Muscle of back (tissue), 11 donors: ENCODE data around the gene ZFHX3. TPM values are rescaled to one million over a fixed set of nuclear protein-coding genes. Genes with fewer than 3 reads are reported as not detected.

Experiments
- DNase-seq, 3 donors: peaks; one replicate each; pipeline versions ENCODE4 v3.0.0 to v3.0.0-alpha.2; 2013
- polyA plus RNA-seq, 10 donors: library from polyadenylated mRNA; unstranded; fragments of 120-200 nt; gene quantifications; one replicate each; pipeline ENCODE4 v1.2.1, GENCODE V29; 2013; ENCODE audit not compliant: insufficient read length in 10 of 10

ZFHX3 gene
- polyA plus RNA-seq, 10 donors: 7.4 to 13.0 (median 11.1) TPM

DNA sequence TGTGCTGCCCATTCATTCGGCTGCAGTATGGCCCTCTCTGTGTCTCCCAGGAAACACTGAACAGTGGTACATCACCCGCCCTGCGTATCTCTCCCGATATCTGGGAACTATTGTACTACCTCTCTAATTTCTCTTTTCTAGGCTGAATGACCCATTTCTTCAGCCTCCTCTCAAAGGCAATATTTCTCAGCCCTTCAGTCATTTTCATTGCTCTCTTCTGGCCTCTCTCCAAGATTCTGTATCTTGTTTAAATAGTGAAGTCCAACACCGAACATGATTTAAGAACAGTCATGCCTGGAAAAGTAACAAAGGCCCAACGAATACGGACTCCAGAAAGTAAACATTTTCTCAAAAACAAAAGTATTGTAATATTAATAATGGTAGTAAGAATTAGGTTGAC lies 220.1 kb downstream of the ZFHX3 start:
- no peak for DNase-seq

DNA sequence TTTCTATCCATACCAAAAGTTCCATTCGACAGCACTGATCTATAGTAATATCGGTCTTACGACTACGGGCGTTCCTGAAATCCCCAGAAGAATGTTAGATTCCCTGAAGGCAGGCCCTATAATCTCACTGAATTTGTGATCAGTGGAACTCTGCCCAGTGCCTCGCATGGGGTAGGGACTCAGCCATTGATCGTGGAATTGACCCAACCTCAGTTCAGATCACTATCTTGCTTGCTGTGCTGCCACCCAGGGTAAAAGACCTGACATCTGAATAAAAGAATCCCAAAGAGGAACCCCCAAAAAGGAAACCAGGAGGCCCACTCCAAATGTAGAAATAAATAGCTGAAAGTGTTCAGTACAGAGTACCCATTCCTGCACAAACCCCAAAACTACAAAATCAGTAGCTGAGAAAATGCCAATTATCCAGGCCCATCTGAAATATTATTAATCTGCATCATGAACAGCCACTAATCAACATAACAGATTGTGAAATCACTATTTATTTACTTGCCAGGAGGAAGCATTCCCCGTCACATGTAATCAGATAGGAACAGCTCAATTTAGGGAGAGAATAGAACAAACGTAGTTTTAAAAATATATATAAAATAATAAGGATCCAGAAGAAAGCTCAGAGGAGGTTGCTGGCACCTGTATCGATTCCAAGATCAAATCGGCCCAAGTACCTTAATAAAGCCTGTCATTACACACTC lies 221.9 kb downstream of the ZFHX3 start:
- DNase-seq: no peak

DNA sequence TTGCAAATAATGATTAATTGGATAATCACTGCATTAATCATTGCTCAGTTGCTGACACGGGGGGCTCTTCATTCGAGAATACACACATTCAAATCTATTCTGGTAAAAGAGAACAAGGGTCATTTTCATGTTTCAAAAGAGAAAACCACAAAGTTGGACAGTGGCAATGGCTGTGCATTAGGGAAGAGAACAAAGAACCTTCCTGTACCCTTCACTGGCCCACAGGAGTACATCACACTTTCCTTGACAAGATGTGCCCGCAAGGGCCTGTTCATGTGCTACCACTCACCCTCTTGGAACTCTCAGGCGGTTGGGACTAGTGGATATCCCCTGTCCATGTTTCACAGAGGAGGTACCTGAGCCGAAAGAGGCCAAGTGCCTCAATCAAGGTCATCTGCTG lies 223.2 kb downstream of the ZFHX3 start:
- no peak for DNase-seq

DNA sequence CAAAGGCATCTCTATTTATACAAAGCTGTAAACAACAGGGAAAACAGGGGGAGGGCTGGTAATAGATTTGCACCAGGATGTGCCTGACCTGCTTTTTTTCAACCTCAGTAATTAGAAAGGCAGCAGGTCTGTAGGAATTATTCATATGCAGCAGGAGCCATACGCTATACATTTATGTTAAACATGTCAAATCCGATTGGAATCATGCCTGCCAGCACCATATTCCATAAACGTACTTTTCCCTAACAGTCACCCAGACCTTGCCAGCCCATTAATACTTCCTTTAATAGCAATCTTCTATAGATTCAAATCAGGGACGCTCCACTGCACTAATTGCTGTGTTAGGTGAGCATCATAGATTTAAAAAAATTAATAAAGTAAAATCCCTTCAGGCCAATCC lies 223.9 kb downstream of the ZFHX3 start:
- DNase-seq: no peak

DNA sequence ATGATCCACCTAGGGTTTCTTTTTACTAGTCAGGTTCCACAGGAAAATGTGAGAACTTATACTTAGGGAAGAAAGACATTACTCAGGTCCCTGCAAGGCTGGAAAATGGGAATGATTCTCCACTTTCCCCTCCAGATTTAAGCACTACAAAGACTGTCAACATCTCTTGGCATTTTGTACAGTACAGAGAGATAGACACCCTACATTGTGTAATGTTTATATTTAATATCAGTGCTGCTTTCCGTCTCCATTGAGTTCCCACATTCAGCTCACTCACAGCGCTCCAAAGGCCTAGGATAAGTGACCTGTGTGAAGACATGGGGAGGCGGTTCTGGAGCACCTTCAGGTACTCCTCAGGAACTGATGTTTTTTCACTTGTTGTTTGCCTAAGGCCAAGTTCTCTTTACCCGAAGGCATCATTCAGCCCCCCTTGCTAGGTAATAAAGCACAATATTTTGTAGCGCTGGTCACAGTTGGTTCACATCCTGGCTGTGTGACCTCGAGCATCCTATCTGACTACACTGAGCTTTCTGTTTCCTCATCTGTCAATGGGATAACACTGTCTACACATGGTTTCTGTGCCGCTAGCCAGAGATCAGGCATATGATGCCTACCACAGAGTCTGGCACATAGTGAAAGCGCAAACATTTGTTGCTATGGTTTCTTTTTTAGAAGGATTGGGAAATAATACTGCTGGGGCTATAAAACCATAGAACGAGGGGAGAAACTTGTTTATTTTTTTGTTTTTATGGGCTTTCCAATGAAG lies 226.6 kb downstream of the ZFHX3 start:
- DNase-seq: no peak

DNA sequence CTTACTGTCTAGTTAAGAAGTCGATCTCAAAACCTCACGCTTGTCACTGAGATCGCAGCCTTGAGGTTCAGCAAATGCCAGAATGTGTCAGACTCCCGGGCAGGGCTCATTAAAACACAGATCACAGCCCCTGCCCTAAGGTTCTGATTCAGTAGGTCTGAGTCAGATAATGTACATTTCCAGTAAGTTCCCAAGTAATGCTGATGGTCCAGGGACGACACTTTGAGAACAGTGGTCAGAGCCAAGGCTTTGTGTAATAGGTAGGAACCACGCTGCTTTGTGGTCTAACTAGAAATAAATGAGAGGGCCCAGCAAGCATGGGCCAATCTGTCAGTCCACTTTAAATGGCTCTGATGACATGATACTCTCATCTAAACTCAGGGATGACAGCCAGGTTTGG lies 228.6 kb downstream of the ZFHX3 start:
- peak in 1 of 3 donors; percentile 60 for DNase-seq

DNA sequence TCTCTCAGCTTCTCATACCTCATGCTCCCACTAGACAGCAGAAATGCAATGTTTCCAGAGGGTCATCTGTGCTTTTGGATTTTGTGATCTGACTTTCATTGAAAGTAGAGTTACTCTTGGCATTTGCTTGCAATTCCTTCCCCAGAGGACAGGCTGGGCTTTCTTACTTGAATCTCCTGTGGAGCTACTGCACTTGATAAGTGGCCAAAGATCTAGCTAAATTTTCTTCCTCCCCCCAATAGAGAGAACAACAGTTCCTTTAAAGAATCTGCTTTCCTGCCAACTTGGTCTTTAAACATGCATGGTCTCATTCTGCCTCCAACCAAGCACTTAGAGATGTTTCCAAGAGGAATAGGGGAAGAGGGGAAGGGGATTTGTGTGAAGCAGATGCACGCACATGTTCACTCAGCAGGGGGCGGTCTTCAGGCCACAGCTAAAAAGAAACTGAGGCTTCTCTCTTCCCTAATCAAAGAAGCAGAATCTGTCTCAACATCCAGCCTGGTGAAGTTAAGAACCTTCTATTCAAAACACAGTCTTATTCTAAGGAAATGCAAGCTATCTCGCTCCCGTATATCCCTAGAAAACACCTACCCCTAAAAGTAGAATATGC lies 229.6 kb downstream of the ZFHX3 start:
- DNase-seq: peak in 2 of 3 donors; percentile 34 to 58

DNA sequence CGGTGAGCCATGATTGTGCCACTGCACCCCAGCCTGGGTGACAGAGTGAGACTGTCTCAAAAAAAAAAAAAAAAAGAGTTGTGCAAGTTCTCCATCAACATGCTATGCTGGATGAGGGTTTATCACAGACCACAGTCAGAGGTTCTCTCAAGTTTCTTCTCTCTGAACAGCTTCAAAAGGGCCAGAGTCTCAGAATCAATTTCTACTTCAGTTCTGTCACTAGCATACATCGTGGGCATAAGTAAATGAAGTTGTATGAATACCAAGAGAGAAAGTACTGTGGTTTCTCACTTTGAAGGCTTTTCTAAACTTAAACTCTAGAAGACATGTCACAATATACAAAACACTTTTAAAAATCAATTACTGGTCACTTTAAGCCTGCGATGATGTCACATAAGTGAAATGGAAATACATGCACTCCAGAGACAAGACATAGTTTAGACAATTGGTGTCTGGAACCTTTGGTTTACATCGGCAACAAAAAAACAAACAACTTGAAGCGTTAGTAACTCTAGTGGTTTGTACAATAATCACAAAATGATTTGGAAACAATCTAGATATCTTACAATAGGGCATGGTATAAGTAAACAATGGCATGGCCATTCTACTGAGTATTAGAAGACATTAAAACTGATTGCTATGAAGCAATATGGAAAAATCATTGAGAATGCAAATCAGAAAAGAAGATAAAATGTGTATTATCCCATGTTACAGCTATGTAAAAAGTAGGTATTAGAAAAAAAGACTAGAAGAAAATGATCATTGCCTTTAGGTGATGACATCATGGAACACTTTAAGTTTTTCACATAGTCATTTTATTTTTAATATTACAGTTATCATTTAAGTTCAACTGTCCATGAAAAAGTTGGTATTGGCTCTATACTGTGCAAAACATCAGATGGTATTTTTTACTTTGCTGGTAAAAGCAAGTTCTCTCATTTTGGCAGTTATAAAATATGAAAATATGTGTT lies 232.3 kb downstream of the ZFHX3 start:
- DNase-seq: no peak

DNA sequence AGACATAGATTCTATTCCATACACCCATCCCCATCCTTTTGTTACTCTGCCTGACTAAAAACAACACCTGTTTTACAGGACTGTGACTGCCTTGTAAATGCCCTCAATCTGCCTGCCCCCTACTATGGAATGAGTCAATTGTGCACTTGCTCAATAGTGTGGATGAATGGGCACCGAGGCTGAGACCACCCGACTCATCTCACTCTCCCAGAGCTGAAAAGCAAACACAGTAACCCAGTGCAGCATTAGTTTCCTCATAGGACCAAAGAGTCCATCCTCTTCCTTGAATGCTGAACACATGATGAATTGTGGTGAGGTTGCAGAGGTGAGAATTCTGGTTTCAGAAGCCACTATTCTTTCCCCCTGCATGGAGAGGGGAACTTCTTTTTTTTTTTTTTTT lies 233.7 kb downstream of the ZFHX3 start:
- no peak for DNase-seq

DNA sequence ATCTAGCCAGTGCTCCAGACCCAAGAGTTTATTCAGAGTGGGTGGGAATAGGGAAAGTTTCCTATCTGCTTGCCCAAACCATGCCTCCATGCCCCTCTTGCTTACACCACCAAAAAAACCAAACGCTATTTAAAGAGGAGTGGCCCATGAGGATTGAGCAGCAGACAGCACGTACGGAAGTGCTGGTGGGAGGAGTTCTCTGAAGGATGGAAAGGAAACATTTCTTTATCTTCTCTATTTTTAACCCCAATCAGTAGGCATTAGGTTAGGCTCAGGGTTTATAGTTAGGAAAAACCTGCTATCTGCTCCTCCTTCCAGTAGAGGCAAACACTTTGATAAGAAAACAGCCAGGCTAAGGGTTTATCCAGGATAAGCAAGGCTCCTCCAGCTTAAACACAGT lies 235.3 kb downstream of the ZFHX3 start:
- no peak for DNase-seq

DNA sequence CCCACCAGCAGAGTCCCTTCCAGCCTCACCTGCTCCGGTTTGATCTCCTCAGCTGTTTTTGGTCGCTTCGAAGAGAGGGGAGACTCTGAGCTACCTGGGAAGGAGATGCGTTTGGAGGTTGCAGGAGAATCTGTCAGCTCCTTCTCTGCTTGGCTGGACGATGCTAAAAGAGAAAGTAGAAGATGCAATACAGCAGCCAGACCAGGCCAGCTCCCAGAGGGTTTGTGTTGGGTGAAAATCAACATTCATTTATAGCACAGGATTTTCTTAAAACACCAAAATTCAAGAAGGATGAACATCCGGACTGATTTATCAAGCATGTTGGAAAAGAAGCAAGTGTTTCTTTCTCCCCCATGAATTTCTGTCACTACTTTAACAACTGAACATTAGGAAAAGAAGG lies 236.1 kb downstream of the ZFHX3 start:
- peak in 1 of 3 donors; percentile 44 for DNase-seq

DNA sequence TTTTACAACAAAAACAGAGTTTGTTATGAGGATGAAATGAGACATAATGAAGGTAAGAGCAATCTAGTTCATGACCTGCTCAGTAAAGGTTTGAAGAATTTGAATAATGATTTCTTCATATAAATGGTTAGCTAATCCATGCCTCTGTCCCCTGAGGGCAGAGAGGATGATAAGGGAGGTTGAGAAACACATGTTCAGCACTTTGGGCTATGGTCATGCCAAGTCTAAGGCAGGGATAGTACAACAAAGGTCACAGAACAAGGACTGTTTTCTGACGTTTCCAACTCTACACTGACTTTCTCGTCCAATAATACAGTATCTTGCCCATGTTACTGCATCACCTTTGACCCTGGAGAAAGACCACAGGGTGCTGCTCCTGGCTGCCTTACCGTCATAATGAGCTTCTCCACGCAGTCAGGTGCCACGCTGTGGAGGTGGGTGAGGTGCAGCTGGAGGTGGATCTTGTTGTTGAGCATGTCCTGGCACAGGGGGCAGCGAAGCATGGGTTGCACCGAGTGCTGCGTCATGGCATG lies 236.7 kb downstream of the ZFHX3 start:
- no peak for DNase-seq

DNA sequence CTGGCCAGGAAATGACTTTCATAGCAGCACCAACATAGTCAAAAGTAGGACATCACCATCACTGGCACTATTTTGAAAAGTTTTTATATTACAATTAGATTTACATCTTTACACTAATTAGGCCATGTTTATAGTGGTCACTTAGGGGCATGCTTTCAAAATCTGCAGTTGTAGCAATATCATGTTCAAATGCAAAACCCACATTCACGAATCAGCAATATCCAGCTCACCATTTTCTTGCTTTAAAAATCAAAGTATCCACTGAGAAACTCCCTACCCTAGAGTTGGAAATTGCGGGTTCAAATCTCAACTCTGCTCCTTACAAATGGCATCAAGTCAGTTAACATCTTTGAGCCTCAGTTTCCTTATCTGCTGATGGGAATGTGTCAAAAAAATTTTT lies 237.4 kb downstream of the ZFHX3 start:
- DNase-seq: no peak

DNA sequence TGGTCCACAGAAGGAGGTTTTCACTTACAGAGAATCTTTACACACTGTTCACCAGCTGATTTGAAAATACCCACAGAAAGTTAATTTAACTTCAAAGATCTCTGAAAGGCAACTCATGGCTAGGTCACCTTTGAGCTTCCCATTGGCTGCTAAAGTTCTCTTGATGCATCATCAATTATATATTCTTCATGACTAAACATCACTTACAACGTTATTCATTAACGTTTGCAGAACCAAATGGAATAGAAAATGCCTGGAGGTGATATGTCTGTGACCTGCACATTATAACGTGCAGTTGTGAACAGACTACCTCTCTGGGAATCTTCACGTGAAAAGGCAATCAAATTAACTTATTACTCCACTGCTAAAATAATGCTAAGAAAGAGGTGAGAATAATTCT lies 238.5 kb downstream of the ZFHX3 start:
- DNase-seq: no peak

DNA sequence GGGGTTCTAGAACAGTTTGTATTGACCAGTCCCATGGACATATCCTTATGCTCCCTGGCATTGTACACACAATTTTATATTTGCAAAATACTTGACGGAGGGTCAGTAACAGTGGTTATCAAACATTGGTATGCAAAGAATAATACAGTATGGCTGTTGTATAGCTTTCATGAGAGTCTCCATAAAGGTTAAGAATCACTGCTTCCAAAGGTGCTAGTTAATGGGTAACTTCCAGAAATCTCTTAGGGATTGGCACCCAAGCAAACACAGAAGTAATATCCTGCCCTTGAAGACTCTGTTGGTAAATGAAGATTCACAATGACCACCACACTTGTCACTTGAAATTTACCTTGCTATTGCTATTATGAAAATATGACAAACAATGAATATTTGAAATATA lies 239.2 kb downstream of the ZFHX3 start:
- DNase-seq: no peak

DNA sequence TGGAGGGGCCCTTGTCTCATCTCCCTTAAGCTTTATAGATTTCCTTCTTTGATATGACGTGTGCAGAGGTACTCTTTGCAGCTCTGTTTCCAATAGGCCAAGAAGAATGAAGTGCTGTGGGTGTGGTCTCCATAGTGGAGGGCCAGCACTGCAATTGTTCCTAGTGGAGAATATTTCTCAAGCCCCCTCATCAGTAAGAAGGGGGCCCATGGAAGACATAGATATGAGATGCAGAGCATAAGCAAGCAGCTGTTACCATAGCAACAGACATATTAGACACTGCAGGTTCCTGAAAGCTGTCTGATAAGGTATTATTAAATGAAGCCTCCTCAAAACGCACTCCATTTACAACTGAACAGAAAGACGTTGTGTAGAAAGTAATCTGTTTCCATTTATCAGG lies 240.7 kb downstream of the ZFHX3 start:
- DNase-seq: no peak

DNA sequence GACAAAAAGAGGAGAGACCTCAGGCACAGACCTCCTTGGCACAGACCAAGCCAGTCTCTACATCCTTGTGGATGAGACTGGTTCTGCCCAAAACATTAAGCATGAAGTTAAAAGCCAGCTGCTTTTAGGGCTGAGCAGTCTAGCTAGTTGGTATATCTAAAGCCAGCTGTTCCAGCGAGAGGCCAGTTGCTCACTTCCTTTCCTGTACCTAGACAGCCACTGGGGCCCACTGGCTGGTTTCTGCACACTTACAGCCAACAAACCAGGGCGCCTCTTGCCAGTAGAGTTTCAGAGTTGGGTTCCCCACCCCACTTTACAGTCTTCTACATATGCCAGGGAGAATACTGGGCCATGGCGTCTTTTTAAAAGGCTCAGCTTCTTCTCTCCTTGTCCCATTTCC lies 242.4 kb downstream of the ZFHX3 start:
- DNase-seq: no peak

DNA sequence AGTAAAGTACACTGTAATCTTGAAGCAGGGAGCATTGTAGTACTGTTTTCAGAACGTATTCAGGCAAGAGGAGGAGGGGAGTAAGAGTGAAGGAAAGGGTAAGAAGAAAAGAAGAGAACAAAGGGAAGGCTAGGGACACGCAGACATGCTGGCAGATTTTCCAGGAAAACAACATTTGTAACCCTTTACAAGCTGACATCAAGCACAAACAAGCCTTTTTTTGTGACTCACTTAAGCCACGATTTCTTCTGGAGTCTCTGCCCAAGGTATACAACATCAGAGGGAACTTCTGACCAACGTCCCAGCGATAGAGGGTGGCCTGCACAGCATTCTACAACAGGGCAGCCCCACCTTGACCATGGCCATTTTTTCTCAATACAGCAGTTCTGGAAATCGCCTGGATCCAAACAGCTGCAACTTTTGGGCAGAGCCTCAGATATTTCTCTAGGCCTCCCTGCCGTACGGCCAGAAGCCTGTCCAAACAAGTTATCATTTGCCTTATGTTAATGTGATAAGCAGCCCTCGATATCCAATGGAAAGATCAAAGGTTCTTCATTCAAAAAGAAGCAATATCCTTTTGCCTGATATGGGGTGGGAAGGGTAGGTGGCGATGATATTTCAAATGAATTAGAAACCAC lies 247.3 kb downstream of the ZFHX3 start:
- peak in 1 of 3 donors; percentile 48 for DNase-seq

DNA sequence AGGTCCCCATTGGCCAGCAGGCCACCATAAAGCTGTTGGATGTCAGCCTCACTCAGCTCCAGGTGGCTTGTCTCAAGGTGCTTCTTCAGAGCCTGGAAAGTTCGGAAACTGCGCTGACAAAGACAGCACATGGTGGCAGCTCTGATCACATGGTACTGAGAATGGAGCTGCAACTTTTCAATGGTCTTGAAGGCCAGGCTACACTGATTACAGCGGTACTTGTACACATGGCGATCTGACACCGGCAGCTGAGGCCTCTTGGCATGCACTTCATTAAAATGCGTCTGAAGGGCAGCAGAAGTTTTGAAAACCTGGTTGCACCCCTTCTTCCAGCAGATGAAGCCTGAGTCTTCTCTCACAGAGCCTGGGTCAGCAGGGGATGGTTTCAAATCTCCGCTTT lies 249.7 kb downstream of the ZFHX3 start:
- DNase-seq: no peak

DNA sequence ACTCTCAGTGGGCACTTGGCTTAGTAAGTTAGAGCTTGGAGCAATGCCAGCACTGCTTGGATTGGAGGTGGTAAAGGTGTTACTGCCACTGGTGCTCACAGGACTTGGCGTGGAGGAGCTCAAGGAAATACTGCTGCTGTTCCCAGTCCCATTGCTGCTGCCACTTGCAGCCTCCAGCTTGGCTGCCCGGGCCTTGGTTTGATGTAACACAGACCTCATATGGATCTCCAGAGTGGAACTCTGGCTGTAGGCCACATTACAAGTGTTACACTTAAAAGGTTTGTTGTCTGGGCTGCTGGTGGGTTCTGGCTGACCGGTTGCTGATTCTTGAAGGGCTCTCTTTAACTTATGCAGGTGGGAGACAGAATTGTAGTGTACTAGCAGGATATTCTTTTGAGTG lies 250.3 kb downstream of the ZFHX3 start:
- no peak for DNase-seq

DNA sequence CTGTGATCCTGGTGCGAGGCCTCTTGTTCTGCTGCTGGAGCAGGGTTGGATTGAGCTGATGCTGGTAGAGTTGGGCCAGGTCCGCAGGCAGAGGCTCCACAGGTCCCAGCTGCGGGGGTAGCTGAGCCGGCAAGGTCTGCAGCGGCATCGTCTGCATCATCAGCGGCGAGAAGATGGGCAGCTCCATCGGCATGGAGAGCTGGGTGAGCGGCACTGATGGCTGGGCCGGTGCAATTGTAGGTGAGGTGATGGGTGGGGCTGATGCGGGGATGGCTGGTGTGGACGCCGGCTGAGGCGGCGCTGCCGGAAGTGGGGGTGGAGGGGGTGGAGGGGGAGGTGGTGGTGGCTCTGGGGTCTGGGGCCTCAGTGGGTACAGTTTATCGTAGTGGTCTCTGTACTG lies 251.7 kb downstream of the ZFHX3 start:
- no peak for DNase-seq
